Measurements from ENCODE around the gene ACVRL1.

The ACVRL1 gene

GRCh38 chr12:51941604-51942003 lies 34.3 kb downstream of the ACVRL1 start:
- Histone ChIP-seq H3K27ac (ENCODE audit: low read length) (no peak overlapping the region), H3K4me3 (ENCODE audit: low read length) (no peak overlapping the region), H3K4me1 (ENCODE audit: insufficient read depth, low read length) (no peaks in the 10 kb centered on the region), H3K9me3 (ENCODE audit: insufficient read depth, low read depth, low read length) (peaks cover 13% of the 10 kb centered on the region), H3K27me3 (ENCODE audit: insufficient read depth, low read length) (no peaks in the 10 kb centered on the region), H3K36me3 (ENCODE audit: insufficient read depth, low read depth, low read length) (no peaks in the 10 kb centered on the region), H3K9ac (ENCODE audit: low read depth, low read length) (no peak overlapping the region)

- Histone ChIP-seq H3K9ac (ENCODE audit: low read depth, low read length) (no peak overlapping the region), H3K27ac (ENCODE audit: low read length) (no peak overlapping the region), H3K27me3 (ENCODE audit: insufficient read depth, low read length) (no peaks in the 10 kb centered on the region)
Observed at GRCh38 chr12:51942056-51942455, 34.8 kb downstream of the ACVRL1 start.

DNA sequence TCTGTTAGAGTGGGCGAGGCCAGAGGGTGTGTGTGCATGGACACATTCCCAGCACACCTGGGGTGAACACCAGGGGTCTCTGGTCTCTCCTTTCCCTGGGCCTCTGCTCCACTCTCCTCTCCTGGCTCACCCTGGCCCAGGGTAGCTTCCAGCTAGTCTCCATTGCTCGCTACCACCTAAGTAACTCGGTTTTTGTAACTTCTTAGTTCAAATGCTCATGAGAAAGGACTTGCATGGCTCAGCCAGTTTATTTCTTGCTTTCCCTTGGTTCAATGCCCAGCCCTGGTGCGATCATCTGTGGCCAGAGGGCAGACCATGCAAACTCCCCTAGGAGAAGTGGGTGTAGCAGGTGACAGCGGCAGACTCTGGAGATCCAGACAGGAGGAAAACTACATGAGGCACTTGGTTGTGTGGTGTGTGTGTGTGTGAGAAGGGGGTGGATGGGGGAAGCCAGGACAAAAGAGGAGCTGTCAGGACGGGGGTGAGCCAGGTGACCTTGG lies 35.2 kb downstream of the ACVRL1 start:
- peaks cover 13% of the 10 kb centered on the region for H3K9me3 ChIP-seq (ENCODE audit: insufficient read depth, low read depth, low read length)
- no peak overlapping the region for H3K9ac ChIP-seq (ENCODE audit: low read depth, low read length)
- H3K27ac ChIP-seq (ENCODE audit: low read length) = no peak overlapping the region
- no peaks in the 10 kb centered on the region for H3K4me1 ChIP-seq (ENCODE audit: insufficient read depth, low read length)
- no peaks in the 10 kb centered on the region for H3K36me3 ChIP-seq (ENCODE audit: insufficient read depth, low read depth, low read length)
- H3K27me3 ChIP-seq (ENCODE audit: insufficient read depth, low read length) = peaks cover 5% of the 10 kb centered on the region
- H3K4me3 ChIP-seq (ENCODE audit: low read length) = no peak overlapping the region

More at GRCh38 chr12:51942056-51942455, 34.8 kb downstream of the ACVRL1 start:
- Histone ChIP-seq H3K4me1 (ENCODE audit: insufficient read depth, low read length) (no peaks in the 10 kb centered on the region), H3K4me3 (ENCODE audit: low read length) (no peak overlapping the region), H3K36me3 (ENCODE audit: insufficient read depth, low read depth, low read length) (no peaks in the 10 kb centered on the region), H3K9me3 (ENCODE audit: insufficient read depth, low read depth, low read length) (peaks cover 13% of the 10 kb centered on the region)

GRCh38 chr12:51943346-51943745 lies 36.0 kb downstream of the ACVRL1 start:
- Histone ChIP-seq H3K4me1 (ENCODE audit: insufficient read depth, low read length) (no peaks in the 10 kb centered on the region), H3K4me3 (ENCODE audit: low read length) (no peak overlapping the region), H3K27me3 (ENCODE audit: insufficient read depth, low read length) (peaks cover 13% of the 10 kb centered on the region), H3K27ac (ENCODE audit: low read length) (no peak overlapping the region), H3K9ac (ENCODE audit: low read depth, low read length) (no peak overlapping the region), H3K36me3 (ENCODE audit: insufficient read depth, low read depth, low read length) (no peaks in the 10 kb centered on the region), H3K9me3 (ENCODE audit: insufficient read depth, low read depth, low read length) (peaks cover 13% of the 10 kb centered on the region)

GRCh38 chr12:51944608-51945233 lies 37.4 kb downstream of the ACVRL1 start:
- no peak overlapping the region for H3K4me3 ChIP-seq (ENCODE audit: low read length)
- no peaks in the 10 kb centered on the region for H3K36me3 ChIP-seq (ENCODE audit: insufficient read depth, low read depth, low read length)
- no peaks in the 10 kb centered on the region for H3K4me1 ChIP-seq (ENCODE audit: insufficient read depth, low read length)
- H3K9ac ChIP-seq (ENCODE audit: low read depth, low read length) = no peak overlapping the region
- H3K27me3 ChIP-seq (ENCODE audit: insufficient read depth, low read length) = peaks cover 24% of the 10 kb centered on the region
- H3K27ac ChIP-seq (ENCODE audit: low read length) = no peak overlapping the region
- H3K9me3 ChIP-seq (ENCODE audit: insufficient read depth, low read depth, low read length) = peaks cover 13% of the 10 kb centered on the region

DNA sequence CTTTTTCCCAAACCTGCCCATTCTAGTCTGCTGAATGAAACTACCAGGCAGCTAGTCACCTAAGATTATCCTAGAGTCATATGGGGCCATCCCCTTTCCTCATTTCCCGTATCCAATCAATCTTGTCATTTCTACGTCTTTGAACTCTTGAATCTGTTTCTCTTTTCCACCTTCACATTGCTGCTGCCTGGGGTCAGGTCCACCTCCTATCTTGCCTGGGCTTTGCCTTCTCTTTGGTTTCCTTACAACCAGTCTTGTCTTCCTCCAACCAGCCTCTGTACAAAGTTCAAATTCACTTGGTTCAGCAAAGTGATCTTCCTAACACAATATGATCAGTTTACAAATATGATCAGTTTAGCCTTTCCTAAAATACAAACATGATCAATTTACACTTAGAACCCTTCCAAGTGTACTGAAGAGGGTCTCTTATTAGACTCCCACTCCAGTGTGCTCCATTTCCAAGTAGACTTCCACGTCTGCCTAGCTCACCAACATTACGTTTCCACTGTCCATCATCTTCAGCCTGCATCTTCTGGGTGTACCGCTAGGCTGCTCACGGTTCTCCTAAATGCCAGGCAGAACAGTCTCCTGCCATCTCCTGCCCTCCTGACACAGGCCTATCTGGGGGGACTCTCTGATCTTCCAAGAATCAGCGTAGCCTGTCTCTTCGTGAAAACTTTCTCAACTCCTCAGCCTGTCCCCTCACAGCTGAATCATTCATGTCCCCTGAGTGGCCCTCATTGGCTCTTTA lies 40.1 kb downstream of the ACVRL1 start:
- Histone ChIP-seq H3K27ac (ENCODE audit: low read length) (no peak overlapping the region), H3K9ac (ENCODE audit: low read depth, low read length) (no peak overlapping the region), H3K9me3 (ENCODE audit: insufficient read depth, low read depth, low read length) (peaks cover 13% of the 10 kb centered on the region), H3K27me3 (ENCODE audit: insufficient read depth, low read length) (peaks cover 44% of the 10 kb centered on the region), H3K4me3 (ENCODE audit: low read length) (no peak overlapping the region), H3K36me3 (ENCODE audit: insufficient read depth, low read depth, low read length) (no peaks in the 10 kb centered on the region), H3K4me1 (ENCODE audit: insufficient read depth, low read length) (no peaks in the 10 kb centered on the region; the same call in 1 of the 2 replicates)

DNA sequence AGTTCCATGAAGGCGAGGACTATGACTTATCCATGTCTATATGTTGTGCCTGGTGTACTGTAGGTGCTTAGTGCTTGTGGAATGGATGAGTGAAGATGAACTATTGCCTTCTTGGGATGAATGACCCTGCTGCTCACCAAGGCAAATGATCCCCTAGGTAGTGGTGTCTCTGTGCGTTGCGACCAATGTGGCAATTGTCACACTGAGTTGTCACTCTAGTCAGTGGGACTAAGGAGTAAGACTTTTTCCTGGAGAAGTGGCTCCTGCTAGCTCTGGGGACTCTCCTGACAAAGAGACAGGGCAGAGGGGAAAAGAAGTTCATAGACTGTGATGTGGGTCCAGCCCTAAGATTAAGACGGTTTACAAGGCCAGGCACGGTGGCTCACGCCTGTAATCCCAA lies 40.8 kb downstream of the ACVRL1 start:
- Histone ChIP-seq H3K36me3 (ENCODE audit: insufficient read depth, low read depth, low read length) (no peaks in the 10 kb centered on the region), H3K27ac (ENCODE audit: low read length) (no peak overlapping the region), H3K27me3 (ENCODE audit: insufficient read depth, low read length) (peaks cover 50% of the 10 kb centered on the region), H3K9me3 (ENCODE audit: insufficient read depth, low read depth, low read length) (peaks cover 13% of the 10 kb centered on the region), H3K9ac (ENCODE audit: low read depth, low read length) (no peak overlapping the region), H3K4me1 (ENCODE audit: insufficient read depth, low read length) (peaks cover 4% of the 10 kb centered on the region; the same call in 1 of the 2 replicates), H3K4me3 (ENCODE audit: low read length) (no peak overlapping the region)

DNA sequence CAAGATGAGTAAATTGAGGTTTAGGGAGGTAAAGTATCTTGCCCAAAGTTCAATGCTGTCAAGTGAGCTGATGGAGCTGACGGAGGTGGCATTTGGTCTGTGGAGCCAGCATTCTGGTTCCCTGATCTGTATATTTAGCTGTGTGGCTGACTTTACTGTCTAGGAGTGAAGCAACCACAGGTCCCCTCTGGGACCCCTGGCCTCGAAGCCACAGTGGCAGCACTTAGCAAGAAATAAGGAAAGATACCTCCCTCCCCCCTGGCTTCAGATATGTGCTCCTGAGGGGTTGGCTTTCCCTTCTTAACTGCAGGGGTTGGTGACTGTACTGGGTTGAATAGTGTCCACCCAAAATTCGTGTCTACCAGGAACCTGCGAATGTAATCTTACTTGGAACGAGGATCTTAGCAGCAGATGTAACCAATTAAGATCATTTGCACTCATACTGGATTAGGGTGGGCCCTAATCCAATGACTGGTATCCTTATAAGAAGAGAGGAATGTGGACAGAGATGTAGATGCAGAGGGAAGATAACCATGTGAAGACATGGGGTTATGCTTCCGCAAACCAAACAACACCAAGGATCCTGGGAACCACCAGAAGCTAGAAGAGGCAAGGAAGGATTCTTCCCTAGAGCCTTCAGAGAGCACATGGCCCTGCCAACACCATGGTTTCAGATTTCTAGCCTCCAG lies 42.2 kb downstream of the ACVRL1 start:
- H3K27me3 ChIP-seq (ENCODE audit: insufficient read depth, low read length) = peaks cover 57% of the 10 kb centered on the region
- H3K4me3 ChIP-seq (ENCODE audit: low read length) = no peak overlapping the region
- H3K4me1 ChIP-seq (ENCODE audit: insufficient read depth, low read length) = peaks cover 9% of the 10 kb centered on the region; the same call in 1 of the 2 replicates
- no peak overlapping the region for H3K27ac ChIP-seq (ENCODE audit: low read length)
- H3K9ac ChIP-seq (ENCODE audit: low read depth, low read length) = no peak overlapping the region
- H3K36me3 ChIP-seq (ENCODE audit: insufficient read depth, low read depth, low read length) = no peaks in the 10 kb centered on the region
- H3K9me3 ChIP-seq (ENCODE audit: insufficient read depth, low read depth, low read length) = peaks cover 10% of the 10 kb centered on the region

- peak overlapping the region; percentile 44; the same call in 1 of the 2 replicates for H3K9ac ChIP-seq (ENCODE audit: low read depth, low read length)
- H3K27me3 ChIP-seq (ENCODE audit: insufficient read depth, low read length) = peaks cover 57% of the 10 kb centered on the region
- H3K4me1 ChIP-seq (ENCODE audit: insufficient read depth, low read length) = peaks cover 11% of the 10 kb centered on the region; the same call in 1 of the 2 replicates
- no peaks in the 10 kb centered on the region for H3K9me3 ChIP-seq (ENCODE audit: insufficient read depth, low read depth, low read length)
- H3K27ac ChIP-seq (ENCODE audit: low read length) = no peak overlapping the region
- no peaks in the 10 kb centered on the region for H3K36me3 ChIP-seq (ENCODE audit: insufficient read depth, low read depth, low read length)
- peak overlapping the region; percentile 74 for H3K4me3 ChIP-seq (ENCODE audit: low read length)
Observed at GRCh38 chr12:51950682-51951198, 43.4 kb downstream of the ACVRL1 start.

GRCh38 chr12:51951199-51951842 lies 44.0 kb downstream of the ACVRL1 start, which contains the start of gene ACVR1B:
Gene ACVR1B (plus strand): TSS chr12:51951699. CDS start chr12:51951744, 45 bp downstream.
- Histone ChIP-seq H3K9me3 (ENCODE audit: insufficient read depth, low read depth, low read length) (no peaks in the 10 kb centered on the region), H3K4me1 (ENCODE audit: insufficient read depth, low read length) (peaks cover 11% of the 10 kb centered on the region; the same call in 1 of the 2 replicates), H3K27me3 (ENCODE audit: insufficient read depth, low read length) (peaks cover 57% of the 10 kb centered on the region), H3K36me3 (ENCODE audit: insufficient read depth, low read depth, low read length) (no peaks in the 10 kb centered on the region), H3K4me3 (ENCODE audit: low read length) (peak within 1 kb of the TSS; percentile 94), H3K9ac (ENCODE audit: low read depth, low read length) (peak within 1 kb of the TSS; percentile 90), H3K27ac (ENCODE audit: low read length) (peak within 1 kb of the TSS; percentile 6)

Measured in iPS-20b (cell line).